WI38 (cell line): ENCODE results near the gene MINDY4.

Experiments used
- H3K4me3 ChIP-seq: 2 replicates; pipeline ENCODE4 v1.5.1; 2011; ENCODE audit warnings: low read depth, mild to moderate bottlenecking, control low read depth, low read length
- CTCF ChIP-seq: IDR thresholded peaks from 2 replicates; pipeline ENCODE4 v1.5.1; 2012; ENCODE audit warnings: low read depth, mild to moderate bottlenecking, control low read depth, low read length

MINDY4 gene

GRCh38 chr7:30865821-30866220, 94.6 kb downstream of the MINDY4 start:
- H3K4me3 ChIP-seq: no peak overlapping the region
- no peak for TF ChIP-seq CTCF

- TF ChIP-seq CTCF: no peak
These were observed 95.7 kb downstream of the MINDY4 start for GRCh38 chr7:30866939-30867338.

GRCh38 chr7:30867483-30867882, 96.3 kb downstream of the MINDY4 start:
- TF ChIP-seq CTCF: no peak
- H3K4me3 ChIP-seq: no peak overlapping the region

More at GRCh38 chr7:30866939-30867338, 95.7 kb downstream of the MINDY4 start:
- no peak overlapping the region for H3K4me3 ChIP-seq

GRCh38 chr7:30869794-30870611, 98.8 kb downstream of the MINDY4 start:
- no peak for TF ChIP-seq CTCF
- no peak overlapping the region for H3K4me3 ChIP-seq

GRCh38 chr7:30870821-30871518, 99.8 kb downstream of the MINDY4 start:
- no peak for TF ChIP-seq CTCF
- H3K4me3 ChIP-seq: no peak overlapping the region

GRCh38 chr7:30871655-30872054, 100.4 kb downstream of the MINDY4 start:
- no peak overlapping the region for H3K4me3 ChIP-seq
- no peak for TF ChIP-seq CTCF

- no peak overlapping the region for H3K4me3 ChIP-seq
- no peak for TF ChIP-seq CTCF
These were observed 102.0 kb downstream of the MINDY4 start for GRCh38 chr7:30873207-30873606.
